Suppressor macrophage treated with lipopolysaccharide for 1 hour (primary cell): ENCODE data around the gene STK32C.
"Not testable (repeated sequence)": the region's sequence is repeated elsewhere in the genome, so short reads cannot be mapped to it uniquely, and the experiment has no call there.

Source experiments
- DNase-seq, 3 donors: peaks; one replicate each; pipeline ENCODE4 v3.0.0-alpha.2; 2020 to 2022

STK32C gene

DNA sequence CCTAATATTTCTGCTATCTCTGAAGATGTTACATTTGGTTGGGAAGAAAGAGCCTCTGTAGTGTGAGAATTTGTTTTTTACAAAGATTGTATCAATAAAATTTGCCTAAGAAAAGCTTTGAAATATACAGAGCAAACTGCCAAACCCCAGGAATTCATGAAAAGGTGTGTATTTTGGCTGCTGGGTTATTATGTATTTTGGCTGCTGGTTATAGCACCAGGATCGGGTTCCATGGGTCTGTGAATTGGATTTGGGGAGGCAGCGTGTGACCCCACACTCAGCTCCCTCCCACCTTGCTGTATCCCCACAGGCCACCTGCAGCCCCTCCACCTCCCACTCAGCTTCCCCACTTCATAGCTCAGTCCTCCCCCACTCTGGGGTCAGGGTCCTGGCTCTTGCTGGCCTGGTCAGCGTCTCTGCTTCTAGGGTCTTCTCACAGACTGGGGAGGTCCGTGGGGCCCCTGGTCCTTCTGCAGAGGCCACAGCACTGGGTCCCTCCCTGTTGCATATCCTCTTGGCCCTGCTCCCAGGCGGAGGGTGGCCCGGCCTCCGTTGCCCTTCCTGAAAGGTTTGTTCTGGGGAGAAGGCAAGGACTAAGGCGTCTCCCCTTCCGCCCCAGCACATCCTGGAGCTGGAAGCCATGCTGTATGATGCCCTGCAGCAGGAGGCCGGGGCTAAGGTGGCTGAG, 145.0 kb downstream of the STK32C start:
- no peak for DNase-seq

DNA sequence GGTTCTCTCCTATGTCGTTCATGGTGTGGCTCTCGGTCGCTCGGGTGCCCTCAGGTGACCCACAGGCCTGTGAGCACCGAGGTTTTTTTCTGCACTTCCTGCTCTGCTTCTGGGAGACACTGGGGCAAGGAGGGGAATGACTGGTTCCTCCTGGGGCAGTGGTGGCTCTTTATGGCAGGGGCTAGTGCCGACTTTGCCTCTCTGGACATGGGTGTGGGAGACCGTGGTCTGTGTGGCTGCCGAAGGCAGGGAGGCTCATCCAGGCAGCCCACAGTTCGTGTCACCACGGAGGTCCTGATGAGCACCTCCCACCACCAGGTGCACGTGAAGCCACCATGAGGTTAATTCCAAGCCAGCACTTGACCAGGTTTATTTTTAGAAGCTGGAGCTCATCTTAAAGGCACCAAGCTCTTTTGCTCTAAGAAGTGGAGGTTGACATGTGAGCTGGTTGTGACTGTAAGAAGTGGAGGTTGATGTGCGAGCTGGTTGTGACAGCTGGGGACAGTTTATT, 145.7 kb downstream of the STK32C start:
- DNase-seq = no peak

DNA sequence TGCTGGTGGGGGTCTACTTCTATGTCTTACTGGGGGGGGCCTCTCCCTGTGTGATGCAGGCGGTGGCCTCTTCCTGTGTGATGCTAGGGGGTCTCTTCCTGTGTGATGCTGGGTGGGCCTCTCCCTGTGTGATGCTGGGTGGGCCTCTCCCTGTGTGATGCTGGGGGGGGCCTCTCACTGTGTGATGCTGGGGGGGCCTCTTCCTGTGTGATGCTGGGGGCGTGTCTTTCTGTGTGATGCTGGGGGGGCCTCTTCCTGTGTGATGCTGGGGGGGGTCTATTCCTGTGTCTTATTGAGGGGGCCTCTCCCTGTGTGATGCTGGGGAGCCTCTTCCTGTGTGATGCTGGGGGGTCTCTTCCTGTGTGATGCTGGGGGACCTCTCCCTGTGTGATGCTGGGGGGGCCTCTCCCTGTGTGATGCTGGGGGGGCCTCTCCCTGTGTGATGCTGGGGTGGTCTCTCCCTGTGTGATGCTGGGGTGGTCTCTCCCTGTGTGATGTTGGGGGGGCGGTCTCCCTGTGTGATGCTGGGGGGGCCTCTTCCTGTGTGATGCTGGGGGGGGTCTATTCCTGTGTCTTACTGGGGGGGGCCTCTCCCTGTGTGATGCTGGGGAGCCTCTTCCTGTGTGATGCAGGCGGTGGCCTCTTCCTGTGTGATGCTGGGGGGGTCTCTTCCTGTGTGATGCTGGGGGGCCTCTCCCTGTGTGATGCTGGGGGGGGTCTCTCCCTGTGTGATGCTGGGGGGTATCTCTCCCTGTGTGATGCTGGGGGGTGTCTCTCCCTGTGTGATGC, 146.7 kb downstream of the STK32C start:
- not testable (repeated sequence) for DNase-seq

DNA sequence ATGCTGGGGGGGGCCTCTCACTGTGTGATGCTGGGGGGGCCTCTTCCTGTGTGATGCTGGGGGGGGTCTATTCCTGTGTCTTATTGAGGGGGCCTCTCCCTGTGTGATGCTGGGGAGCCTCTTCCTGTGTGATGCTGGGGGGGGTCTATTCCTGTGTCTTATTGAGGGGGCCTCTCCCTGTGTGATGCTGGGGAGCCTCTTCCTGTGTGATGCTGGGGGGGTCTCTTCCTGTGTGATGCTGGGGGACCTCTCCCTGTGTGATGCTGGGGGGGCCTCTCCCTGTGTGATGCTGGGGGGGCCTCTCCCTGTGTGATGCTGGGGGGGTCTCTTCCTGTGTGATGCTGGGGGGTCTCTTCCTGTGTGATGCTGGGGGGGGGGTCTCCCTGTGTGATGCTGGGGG, 147.5 kb downstream of the STK32C start:
- DNase-seq = not testable (repeated sequence)

DNA sequence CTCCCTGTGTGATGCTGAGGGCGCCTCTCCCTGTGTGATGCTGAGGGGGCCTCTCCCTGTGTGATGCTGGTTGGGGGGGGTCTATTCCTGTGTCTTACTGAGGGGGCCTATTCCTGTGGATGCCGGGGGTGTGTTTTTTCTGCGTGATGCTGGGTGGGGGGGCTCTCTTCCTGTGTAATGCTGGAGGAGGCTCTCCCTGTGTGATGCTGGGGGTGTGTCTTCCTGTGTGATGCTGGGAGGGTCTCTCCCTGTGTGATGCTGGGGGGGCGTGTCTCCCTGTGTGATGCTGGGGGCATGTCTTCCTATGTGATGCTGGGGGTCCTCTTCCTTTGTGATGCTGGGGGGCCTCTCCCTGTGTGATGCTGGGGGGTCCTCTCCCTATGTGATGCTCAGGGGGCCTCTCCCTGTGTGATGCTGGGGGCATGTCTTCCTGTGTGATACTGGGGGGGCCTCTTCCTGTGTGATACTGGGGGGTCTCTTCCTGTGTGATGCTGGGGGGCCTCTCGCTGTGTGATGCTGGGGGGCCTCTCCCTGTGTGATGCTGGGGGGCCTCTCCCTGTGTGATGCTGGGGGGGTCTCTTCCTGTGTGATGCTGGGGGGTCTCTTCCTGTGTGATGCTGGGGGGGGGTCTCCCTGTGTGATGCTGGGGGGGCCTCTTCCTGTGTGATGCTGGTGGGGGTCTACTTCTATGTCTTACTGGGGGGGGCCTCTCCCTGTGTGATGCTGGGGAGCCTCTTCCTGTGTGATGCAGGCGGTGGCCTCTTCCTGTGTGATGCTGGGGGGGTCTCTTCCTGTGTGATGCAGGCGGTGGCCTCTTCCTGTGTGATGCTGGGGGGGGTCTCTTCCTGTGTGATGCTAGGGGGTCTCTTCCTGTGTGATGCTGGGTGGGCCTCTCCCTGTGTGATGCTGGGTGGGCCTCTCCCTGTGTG, 148.2 kb downstream of the STK32C start:
- DNase-seq = not testable (repeated sequence)

DNA sequence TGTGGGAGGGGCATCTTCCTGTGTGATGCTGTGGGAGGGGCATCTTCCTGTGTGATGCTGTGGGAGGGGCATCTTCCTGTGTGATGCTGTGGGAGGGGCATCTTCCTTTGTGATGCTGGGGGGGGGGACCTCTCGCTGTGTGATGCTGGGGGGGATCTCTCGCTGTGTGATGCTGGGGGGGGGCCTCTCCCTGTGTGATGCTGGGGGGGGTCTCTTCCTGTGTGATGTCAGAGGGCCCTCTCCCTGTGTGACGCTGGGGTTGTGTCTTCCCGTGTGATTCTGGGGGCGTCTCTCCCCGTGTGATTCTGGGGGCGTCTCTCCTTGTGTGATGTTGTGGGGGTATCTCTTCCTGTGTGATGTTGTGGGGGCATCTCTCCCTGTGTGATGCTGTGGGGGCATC, 148.9 kb downstream of the STK32C start:
- DNase-seq = no peak

DNA sequence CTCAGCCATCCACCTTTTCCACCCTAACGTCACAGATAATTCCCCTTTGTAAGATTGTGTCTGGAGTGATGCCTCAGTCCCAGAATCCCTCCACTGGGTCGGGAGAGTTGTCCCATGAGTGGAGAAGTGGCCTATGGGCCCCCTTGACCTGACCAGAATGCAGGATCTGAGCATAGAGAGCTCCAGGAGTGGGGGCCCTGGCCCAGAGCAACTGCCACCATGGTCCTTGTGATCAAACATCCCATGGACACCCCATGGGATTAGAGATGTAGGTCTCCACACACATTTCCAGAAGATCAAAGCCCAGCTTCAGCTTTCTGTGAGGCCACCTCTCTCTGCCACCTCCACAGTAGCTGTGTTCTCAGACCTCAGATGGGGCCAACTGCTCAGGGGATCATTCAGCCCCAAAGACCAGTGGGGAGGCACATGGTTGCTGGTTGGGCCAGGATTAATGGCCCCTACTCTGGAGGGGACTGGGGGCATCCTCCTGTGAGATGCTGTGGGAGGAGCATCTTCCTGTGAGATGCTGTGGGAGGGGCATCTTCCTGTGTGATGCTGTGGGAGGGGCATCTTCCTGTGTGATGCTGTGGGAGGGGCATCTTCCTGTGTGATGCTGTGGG, 149.5 kb downstream of the STK32C start:
- no peak for DNase-seq
